DMS 273 (cell line): ENCODE results near the gene NOP16.

Source experiments
- DNase-seq: peaks from one replicate; lab custom pipeline; 2025; ENCODE audit not compliant: unreplicated experiment; lab: John Stamatoyannopoulos, UW

Gene NOP16, protein sequence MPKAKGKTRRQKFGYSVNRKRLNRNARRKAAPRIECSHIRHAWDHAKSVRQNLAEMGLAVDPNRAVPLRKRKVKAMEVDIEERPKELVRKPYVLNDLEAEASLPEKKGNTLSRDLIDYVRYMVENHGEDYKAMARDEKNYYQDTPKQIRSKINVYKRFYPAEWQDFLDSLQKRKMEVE

DNA sequence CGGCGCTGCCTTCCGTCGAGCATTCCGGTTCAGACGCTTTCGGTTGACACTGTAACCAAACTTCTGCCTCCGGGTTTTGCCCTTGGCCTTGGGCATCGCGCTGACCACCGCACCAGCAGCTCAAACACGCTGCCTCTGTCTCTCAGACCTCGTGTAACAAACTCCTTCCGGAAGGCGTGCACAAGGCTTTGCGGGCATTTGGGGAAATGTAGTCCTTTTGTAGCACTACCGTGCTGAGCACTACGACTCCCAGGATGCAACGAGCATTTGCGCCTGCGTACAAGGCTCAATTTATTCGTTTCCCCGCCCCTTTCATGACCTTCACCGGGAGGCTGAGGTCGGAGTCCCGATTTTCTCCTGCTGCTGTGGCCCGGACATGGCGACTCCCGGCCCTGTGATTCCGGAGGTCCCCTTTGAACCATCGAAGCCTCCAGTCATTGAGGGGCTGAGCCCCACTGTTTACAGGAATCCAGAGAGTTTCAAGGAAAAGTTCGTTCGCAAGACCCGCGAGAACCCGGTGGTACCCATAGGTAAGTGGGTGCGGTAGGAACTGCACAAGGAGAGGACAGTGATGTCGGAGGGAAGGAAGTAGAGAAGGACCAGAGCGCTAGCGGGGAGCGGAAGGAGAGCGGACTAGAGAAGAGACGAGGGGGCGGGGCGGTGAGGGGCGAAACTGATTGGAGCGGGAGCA is at the start of gene NOP16, which contains the start of gene HIGD2A:
Gene NOP16 (minus strand): TSS at position 155 of the 691 bp plus-strand sequence. CDS start 59 bp downstream, at position 96.
Gene HIGD2A (plus strand): TSS at position 308 of the 691 bp plus-strand sequence. CDS start 69 bp downstream, at position 377.
- peak; percentile 100 for DNase-seq

DNA sequence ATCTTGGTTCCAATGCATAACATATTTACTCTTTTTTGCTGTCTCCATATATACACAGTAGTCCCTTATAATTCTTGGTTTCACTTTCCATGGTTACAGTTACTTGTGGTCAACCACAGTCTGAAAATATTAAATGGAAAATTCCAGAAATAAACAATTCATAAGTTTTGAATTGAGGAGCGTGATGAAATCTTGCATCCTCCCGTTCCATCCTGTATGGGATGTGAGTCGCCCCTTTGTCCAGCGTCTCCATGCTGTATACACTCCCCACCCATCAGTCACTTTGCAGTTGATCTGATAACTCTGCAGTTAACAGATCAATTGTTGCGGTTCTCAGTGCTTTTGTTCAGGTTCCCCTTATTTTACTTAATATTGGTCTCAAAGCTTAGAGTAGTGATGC is 48.3 kb upstream of the NOP16 start:
- no peak for DNase-seq

DNA sequence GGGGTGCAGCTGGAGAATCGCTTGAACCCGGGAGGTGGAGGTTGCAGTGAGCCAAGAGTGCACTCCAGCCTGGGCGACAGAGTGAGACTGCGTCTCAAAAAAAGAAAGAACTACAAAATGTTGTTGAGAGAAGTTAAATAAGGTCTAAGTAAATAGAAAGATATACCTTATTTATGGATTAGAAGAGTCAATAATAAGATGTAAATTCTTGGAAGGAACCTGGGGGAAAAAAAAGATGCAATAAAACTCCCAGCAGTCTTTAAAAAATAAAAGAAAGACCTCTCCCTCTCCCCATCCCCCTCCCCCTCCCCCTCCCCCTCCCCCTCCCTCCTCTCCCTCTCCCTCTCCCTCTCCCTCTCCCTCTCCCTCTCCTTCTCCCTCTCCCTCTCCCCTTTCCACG is 44.3 kb upstream of the NOP16 start:
- no peak for DNase-seq

DNA sequence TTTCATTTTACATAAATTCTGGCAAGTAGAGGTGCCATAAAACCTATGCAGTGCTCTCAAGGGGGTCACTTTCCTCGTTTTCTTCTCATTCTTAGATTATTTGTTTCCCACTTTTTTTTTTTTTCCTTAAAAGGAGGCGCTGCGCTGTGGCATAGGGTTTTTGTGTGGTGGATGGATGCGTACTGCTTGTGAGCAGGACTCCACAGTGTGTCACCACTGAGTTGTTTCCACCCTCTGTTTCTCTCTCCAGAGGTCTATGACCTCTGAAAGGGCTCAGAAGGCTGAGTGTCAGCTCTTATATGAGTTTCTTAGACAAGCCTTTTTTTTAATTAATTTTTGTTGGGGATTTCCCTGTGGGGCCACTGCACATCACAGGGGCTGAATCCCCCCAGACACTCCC is 41.6 kb upstream of the NOP16 start:
- no peak for DNase-seq

DNA sequence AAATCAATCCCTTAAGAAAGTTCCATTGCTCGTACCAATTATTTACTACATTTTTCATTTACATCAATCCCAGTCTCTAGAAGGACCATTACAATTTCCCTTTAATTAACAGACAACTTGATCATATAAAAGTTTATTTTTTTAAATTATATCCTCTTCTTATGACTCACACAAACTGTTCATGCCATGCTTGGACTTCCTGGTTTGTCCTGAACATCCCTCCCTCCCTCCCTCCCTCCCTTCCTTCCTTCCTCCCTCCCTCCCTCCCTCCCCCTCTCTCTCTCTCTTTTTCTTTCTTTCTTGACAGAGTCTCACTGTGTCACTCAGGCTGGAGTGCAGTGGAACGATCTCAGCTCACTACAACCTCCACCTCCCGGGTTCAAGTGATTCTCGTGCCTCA is 39.6 kb upstream of the NOP16 start:
- no peak for DNase-seq

DNA sequence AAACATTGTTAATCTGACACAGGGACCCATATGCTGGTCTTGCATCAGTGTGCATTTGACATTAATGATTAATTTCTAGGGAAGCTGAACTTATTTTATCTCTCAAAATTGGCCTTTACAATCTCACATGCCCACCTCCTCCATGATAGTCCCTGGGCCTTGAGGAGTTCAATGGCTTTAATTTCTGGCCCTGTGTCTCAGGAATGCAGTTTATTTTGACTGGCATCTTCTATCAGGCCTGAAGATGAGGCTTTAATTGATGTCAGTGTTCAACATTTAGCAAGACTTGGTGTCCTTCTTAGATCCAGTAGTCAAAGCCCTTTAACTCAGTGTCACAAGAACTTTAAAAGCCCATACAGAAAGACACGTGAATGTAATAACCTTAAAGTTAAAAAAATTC is 38.5 kb upstream of the NOP16 start:
- no peak for DNase-seq

DNA sequence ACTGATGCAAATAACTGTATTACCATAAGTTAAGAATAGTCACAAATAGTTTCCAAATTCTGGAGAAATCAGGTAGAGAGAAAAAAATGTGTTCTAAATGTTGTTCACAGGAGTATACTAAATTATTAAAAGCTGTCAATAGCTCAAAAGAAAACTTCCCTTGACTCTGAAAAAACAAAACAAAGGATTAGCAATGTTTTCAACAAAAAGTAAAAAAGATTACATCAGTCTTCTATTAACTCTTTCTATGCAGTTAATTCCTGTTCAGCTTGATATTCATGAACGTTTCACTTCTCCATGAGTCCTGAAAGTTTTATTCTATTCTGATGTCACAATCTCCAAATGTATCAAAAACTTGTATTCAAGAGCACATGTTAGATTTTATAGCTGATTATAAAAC is 37.4 kb upstream of the NOP16 start:
- DNase-seq = no peak

DNA sequence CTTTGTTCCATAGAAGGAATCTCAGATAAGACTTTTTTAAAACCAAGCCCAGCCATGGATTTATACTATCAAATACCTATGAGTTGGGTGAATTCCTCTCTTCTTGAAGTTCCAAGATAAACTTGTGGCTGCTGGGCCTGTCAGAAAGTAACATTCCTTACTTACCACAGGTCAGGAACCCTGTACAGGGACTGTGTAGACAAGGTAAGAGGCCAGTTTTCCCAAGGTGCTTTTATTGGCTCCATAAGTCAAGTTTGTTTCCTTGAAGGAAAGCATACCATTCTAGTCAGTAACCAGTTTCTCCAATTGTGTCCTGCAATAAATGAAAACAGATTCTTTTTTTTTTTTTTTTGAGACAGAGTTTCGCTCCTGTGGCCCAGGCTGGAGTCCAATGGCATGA is 36.7 kb upstream of the NOP16 start:
- DNase-seq = no peak

DNA sequence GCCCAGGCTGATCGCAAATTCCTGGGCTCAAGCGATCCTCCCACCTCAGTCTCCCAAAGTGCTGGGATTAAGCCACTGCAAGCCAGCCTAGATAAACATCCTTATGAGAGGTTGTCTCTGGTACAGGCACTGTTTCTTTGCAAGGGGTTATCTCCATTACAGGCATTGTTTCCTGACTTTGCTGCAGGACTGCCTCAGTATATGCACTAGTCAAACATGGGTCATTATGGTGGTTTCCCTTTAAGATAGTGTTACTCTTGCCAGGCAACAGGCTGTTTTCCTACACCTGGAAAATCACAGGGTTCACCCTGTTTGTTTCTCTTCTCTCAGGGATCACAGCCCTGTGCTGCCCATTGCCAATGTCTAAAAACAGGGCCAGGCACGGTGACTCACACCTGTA is 35.8 kb upstream of the NOP16 start:
- no peak for DNase-seq

DNA sequence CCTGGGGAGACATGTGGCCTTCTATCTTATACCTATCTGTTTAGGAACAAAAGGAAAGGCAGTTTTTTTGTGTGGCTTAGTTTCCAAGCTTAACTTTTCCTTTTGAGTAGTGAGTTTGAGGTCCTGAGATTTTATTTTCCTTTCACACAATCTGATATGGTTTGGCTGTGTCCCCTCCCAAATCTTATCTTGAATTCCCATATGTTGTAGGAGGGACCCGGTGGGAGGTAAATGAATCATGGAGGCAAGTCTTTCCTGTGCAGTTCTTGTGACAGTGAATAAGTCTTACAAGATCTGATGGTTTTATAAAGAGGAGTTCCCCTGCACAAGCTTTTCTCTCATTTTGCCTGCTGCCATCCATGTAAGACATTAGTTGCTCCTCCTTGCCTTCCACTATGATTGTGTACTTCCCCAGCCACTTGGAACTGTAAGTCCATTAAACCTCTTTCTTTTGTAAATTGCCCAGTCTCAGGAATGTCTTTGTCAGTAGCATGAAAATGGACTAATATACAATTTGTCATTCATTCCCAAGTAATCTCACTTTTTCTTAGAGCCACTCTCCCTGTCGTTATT is 32.7 kb upstream of the NOP16 start:
- no peak for DNase-seq

DNA sequence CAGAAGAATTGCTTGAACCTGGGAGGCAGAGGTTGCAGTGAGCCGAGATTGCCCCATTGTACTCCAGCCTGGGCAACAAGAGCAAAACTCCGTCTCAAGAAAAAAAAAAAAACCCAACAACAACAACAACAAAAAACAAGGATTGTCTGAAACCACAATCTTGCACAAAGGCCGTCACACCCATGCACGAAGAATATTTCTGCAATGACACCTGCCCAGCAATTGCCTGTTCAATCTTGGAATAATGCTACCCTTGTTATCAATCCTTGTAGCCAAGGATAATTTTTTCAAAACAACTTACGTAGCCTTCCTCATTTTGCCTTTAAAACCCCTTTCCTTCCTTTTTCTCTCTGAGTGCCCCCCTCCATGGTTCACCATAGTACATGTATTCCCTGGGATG is 31.7 kb upstream of the NOP16 start:
- DNase-seq = no peak

DNA sequence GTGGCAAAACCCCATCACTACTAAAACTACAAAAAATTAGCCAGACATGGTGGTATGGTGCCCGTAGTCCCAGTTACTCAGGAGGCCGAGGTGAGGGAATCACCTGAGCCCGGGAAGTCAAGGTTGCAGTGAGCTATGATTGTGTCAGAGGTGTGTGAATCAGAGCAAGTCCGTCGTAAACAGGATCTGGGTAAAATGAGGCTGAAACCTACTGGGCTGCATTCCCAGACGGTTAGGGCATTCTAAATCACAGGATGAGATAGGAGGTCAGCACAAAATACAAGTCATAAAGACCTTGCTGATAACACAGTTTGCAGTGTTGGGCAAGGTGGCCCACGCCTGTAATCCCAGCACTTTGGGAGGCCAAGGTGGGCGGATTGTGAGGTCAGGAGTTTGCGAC is 29.9 kb upstream of the NOP16 start:
- no peak for DNase-seq

DNA sequence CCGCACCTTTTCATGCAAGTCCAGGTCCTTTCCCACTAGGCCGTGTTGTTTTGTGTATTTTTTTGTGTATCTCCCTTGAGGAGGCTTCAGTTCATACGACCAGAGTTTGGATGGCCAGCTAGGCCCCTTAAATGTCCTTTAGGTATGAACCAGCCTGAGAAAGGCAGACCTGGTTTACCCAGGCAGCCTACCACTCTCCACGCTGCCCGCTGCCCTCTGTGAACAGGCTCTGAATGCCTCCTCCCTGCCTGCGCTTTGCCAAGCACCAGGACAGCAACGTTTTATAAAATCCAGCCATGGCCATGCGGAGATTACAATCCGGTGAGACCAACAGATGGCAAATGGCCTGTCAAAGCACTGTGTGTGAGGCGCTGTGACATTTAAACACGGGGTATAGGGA is 28.6 kb upstream of the NOP16 start:
- DNase-seq = no peak

DNA sequence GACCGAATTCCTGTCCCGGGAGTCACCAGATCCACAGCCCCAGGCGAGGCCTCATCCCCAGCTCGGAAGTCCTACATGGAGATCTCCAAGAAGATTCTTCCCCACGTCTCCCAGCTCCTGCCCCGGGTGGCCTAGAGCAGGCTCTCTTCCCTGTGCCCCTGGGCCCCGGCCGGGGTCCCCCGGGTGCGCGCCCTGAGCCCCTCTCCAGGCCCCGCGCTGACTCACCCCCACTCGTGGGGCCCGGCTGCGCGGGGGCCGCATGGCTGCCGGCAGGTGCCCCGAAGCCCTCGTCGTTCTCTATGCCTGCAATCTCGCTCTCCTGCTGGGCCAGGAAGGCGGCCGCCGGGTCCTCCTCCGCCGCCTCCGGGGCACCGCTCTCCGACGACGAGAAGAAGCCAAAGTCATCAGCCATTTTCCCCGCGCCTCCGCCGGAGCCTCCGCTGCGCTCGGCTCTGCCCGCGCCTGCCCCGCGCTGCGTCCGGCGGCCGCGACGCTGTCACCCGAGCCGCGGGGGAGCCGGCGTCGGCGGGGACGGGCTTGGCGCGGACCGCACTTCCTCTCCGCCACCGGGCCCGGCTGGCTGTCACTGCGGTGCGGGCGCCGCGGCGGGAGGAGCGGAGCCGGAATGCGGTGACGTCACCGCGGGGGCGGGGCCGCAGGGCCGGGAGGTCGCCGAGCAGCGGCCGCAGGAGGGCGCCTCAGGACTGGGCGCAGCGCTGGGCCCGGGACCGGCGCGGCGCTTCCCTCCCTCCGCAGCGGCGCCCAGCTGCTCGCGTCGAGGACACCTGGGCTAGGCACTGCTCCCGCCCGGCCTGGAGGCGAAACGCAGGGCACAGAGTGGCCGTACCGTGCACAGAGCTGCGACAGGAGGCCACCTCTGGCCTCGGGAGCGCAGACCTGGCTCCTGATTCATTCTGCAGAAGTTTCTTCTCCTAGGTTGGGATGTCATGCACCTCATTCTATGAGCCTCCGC is 27.8 kb upstream of the NOP16 start, which contains the start of gene CLTB:
Gene CLTB (minus strand): TSS at position 588 of the 973 bp plus-strand sequence. CDS start 176 bp downstream, at position 412.
- peak; percentile 96 for DNase-seq

DNA sequence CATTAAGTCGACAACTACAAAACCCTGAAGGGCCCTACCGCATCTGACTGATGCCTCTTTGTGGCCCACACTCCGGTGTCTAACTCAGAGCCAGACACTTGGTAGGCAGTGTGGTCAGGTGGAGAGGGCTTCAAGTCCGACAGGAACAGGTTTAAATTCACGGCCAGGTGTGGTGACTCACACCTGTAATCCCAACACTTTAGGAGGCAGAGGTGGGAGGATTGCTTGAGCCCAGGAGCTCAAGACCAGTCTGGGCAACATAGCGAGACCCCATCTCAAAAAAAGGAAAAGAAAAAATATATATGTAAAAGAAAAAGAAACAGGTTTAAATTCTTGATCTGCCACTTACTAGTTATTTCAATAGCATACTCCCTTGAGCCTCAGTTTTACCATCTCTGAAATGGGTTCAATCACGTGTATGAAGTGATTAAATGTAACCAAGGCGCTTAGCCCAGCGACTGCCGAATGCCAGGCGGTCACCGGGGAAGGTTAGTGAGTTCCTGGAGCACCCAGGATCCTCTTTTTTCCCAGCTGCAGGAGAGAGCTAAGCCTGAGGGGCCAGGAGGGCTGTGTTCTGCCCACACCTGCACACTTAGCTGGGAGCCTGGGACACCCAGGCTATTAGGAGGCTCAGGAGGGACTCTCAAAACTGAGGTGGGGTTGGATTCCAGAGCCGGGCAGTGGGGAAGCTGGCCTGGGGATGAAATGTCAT is 27.0 kb upstream of the NOP16 start:
- DNase-seq = no peak

DNA sequence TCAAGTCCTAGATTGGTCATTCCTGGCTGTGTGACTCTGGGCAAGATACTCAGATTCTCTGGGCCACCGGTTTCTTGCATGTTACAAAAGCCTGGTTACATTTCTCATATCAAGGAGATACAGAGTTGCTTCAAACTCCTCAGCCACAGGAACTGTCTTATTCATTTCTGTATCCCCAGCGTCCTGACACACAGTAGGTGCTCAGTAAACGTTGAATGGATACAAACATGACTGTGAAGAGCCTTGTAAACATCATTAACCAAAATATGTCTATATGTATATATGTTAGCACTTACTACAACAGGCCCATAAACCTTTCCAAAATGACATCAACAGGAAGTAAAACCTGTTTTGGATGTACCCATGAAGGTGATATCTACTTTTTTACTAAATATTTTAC is 26.3 kb upstream of the NOP16 start:
- DNase-seq = no peak

DNA sequence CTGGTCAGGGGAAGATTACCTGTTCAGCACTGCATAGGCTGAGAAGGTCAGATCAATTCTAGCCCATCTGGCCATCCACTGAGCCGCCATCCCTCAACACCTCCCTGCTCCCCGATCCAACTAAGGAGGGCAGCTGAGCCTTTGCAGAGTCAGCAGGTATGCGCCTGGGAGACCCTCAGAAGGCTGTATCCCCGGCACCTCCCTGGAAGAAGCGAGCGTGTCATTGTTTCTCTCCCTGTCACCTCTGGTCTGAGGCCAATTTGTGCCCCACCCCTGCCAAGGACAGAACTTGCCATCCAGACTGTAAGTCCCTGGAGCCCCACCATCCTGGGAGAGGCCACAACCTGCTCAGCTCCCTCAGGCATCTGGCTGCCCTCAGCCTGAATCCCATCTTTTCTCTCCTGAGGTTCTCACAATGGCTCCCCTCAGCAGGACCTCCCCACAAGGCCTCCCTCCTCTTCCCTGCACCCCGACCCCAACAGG is 25.4 kb upstream of the NOP16 start:
- DNase-seq = no peak

DNA sequence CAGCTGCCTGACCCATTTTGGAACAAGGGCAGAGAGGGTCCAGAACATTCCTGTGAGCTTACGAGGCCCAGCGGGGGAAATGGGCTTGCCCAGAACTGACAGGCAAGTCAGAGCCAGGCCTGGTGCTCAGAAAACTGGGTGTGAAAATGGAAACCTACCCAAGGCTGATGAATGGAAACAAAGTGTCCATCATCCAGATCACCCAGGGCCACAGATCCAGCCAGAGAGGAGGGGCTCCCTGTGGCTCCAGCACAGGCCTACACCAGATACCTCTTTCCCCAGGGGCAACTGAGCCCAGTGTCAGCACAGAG is 24.8 kb upstream of the NOP16 start:
- no peak for DNase-seq

DNA sequence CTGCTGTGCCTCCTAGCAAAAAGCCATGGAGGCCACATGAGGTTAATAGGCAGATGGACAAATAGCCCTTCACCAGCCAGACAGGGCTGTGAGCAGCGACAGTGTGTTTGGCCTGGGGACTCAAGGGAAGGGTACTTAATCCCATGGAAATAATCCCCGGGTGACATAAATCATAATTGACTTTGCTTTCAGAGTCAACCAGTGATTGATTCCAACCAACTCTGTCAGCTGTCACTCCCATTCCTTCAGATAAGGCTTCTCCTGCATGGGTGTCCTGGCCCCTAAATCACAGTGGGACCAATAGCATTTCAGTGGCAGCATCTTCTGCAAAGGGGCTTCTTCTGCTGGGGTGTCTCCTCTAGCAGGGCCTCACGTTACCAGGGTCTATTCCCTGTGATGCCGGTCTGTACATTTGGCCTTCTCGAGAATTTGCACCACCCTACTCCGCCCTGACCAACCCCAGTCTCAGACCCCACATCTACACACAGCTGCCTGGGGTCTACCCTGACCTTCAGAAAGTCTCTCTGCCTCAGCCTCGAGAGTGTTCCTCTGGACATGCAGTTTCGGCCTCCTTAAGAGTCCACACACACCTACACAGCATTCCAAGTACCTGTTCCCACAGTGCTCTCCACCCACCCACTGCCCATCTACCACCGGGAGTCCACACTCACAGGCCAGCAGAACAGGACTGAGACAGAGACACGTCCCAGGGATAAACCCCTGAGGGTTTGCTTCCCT is 24.3 kb upstream of the NOP16 start:
- no peak for DNase-seq
